PC-9 (cell line): ENCODE results near the gene CAPZA2.
"Not testable (repeated sequence)": the region's sequence is repeated elsewhere in the genome, so short reads cannot be mapped to it uniquely, and the experiment has no call there.

ENCODE experiments used
- CTCF ChIP-seq: fragments of 200-600 bp; sonication (generic); conservative IDR thresholded peaks from 2 replicates; pipeline ENCODE4 v1.6.1; 2017; ENCODE audit warnings: mixed run types, antibody characterized with exemption, mild to moderate bottlenecking, moderate library complexity
- EZH2 ChIP-seq: fragments of 200-600 bp; sonication (generic); IDR thresholded peaks from 2 replicates; pipeline ENCODE4 v1.8.0; 2017; ENCODE audit warnings: antibody characterized with exemption, low read depth

- TF ChIP-seq CTCF, EZH2: not testable (repeated sequence)
Measured at GRCh38 chr7:116961966-116962673, 99.7 kb downstream of the CAPZA2 start.
